ENCODE measurements around the gene RELB.

RELB gene

DNA sequence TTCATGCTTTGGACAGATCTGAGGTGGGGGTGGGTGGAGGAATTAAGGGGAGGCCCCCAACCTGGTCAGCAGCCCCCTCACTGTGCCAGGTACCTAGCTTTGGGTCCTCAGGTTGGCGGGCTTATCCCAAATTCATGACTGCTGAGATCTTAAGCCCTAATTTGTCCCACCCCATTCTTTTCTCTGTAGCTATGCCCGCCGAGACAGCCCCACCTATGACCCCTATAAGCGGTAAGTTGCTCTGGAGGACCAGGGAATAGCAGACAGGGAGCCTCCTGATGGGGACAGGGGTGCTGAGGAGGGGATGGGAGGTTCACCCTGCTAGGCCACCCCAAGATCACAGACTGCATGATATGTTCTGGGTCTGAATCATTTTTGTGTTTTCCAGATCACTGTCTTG lies 60.7 kb downstream of the RELB start:
- Mint-ChIP-seq H3K9me3 (no peaks in the 10 kb centered on the region), H3K27ac (peak overlapping the region in 1 of 2 donors; percentile 57), H3K4me3 (no peak overlapping the region), H3K36me3 (ENCODE audit: insufficient read depth) (peaks cover 88% of the 10 kb centered on the region), H3K4me1 (ENCODE audit: low read depth in 2 of 2) (peaks cover 12 to 18% of the 10 kb centered on the region in 2 donors), H3K27me3 (no peaks in the 10 kb centered on the region)
- ATAC-seq (replicated peaks) (no peak), DNase-seq (no peak)

DNA sequence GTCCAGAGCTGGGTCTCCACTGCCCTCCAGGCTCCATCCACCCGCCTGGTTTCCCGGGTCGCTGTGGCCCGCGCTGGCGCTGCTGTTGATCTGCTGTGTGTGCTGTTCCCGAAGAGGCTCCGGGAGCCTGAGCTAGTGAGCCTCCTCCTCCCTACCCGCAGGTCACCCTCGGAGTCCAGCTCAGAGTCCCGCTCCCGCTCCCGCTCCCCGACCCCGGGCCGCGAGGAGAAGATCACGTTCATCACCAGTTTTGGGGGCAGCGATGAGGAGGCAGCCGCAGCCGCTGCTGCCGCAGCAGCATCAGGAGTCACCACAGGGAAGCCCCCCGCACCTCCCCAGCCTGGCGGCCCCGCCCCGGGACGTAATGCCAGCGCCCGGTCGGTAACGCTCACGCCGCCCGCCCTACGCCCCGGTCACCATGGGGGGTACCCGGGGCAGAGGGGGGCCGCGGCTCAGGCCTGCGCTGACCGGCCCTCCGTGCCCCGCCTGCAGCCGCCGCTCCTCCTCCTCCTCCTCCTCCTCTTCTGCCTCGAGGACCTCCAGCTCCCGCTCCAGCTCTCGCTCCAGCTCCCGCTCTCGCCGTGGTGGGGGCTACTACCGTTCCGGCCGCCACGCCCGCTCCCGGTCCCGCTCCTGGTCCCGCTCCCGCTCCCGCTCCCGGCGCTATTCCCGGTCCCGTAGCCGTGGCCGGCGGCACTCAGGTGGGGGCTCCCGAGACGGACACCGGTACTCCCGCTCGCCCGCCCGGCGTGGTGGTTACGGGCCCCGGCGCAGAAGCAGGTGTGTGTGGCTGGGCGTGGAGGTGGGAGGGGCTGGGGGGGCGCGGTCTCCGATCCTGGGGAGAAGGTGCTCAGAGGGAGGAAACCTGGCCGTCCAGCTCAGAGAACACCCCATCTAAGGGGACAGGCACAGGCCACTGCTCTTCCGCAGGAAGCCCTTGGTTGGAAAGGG lies 62.9 kb downstream of the RELB start:
- Mint-ChIP-seq H3K27ac (peak overlapping the region in 1 of 2 donors; percentile 46), H3K36me3 (ENCODE audit: insufficient read depth) (peaks cover 83% of the 10 kb centered on the region)
- no peak for ATAC-seq (replicated peaks)

DNA sequence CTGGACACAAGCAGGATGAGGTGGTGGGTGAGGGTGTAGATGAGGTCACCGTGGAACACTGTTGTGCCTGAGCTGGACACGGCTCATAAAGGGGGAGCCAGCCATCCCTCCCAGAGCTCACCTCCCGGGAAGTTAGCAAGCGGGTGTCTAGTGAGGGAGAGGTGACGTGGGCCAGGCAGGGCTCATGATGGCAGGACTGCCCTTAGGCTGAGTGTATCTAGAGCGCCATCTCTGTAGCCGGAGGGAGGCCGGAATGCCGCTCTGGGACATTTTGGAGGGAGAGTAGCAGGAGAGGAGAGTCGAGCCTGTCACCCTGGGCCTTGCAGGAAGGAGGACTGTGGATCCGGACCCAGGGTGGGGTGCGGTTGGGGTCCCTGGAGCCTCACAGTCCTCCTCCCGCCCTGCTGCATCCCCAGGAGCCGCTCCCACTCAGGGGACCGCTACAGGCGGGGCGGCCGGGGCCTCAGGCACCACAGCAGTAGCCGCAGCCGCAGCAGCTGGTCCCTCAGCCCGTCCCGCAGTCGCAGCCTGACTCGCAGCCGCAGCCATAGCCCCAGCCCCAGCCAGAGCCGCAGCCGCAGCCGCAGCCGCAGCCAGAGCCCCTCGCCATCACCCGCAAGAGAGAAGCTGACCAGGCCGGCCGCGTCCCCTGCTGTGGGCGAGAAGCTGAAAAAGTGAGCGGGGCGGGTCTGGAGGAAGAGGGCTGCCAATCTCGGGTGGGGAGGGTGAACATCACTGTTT lies 65.8 kb downstream of the RELB start:
- peak overlapping the region in 1 of 2 donors; percentile 27 for H3K4me3 Mint-ChIP-seq
- H3K4me1 Mint-ChIP-seq (ENCODE audit: low read depth in 2 of 2), result peaks cover 0 to 3% of the 10 kb centered on the region in 2 donors
- H3K9me3 Mint-ChIP-seq, result no peaks in the 10 kb centered on the region
- peaks cover 75% of the 10 kb centered on the region for H3K36me3 Mint-ChIP-seq (ENCODE audit: insufficient read depth)
- no peak for ATAC-seq (replicated peaks)
- H3K27ac Mint-ChIP-seq, result peak overlapping the region in 1 of 2 donors; percentile 82
- DNase-seq, result no peak
- H3K27me3 Mint-ChIP-seq, result no peaks in the 10 kb centered on the region

More for the DNA sequence above, 62.9 kb downstream of the RELB start:
- Mint-ChIP-seq H3K4me1 (ENCODE audit: low read depth in 2 of 2) (peaks cover 8 to 11% of the 10 kb centered on the region in 2 donors), H3K9me3 (no peaks in the 10 kb centered on the region), H3K27me3 (no peaks in the 10 kb centered on the region), H3K4me3 (no peak overlapping the region)
- DNase-seq, result no peak

DNA sequence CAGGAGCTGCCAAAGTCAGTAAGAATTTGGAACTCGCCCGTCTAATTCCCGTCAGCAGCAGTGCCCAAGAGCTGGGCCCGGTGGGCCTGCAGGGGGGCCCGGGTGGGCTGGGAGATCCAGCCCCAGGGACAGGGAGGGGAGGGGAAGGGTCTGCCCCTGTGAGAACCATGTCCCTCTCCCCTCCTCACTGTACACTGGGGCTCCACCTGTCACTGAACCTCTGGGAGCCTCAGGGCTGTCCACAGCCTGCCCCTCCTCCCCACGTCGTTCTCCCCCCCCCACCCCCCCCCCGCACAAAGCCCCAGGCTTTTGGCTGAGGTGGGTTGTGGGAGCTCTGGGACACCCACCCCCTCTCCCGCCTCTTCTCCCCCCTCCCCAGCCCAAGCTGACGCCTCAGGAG lies 66.8 kb downstream of the RELB start:
- no peak for DNase-seq
- Mint-ChIP-seq H3K27me3 (no peaks in the 10 kb centered on the region), H3K4me1 (ENCODE audit: low read depth in 2 of 2) (peaks cover 0 to 3% of the 10 kb centered on the region in 2 donors), H3K36me3 (ENCODE audit: insufficient read depth) (peaks cover 74% of the 10 kb centered on the region), H3K4me3 (no peak overlapping the region), H3K27ac (no peak overlapping the region), H3K9me3 (no peaks in the 10 kb centered on the region)
- ATAC-seq (replicated peaks), result no peak

DNA sequence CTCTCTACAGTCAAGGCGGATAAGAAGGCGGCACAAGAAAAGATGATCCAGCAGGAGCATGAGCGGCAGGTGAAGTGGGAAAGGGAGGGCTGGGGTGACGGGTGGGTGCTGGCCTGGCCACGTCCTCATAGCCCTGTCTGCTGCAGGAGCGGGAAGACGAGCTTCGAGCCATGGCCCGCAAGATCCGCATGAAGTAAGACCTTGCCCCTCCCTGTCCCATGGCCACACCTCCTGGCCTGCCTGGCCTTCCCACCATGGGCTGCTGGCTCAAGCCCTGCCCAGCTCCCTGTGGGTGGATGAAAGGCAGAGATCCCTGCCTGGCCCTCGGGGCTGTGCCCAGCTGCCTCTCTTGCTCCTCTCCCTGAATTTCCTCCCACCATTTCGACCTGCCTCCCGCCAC lies 67.8 kb downstream of the RELB start:
- H3K27me3 Mint-ChIP-seq, result no peaks in the 10 kb centered on the region
- no peak for DNase-seq
- peak overlapping the region; percentile 60 to 86 for H3K27ac Mint-ChIP-seq
- peaks cover 66% of the 10 kb centered on the region for H3K36me3 Mint-ChIP-seq (ENCODE audit: insufficient read depth)
- no peak overlapping the region for H3K4me3 Mint-ChIP-seq
- peaks cover 0 to 3% of the 10 kb centered on the region in 2 donors for H3K4me1 Mint-ChIP-seq (ENCODE audit: low read depth in 2 of 2)
- no peak for ATAC-seq (replicated peaks)
- no peaks in the 10 kb centered on the region for H3K9me3 Mint-ChIP-seq

DNA sequence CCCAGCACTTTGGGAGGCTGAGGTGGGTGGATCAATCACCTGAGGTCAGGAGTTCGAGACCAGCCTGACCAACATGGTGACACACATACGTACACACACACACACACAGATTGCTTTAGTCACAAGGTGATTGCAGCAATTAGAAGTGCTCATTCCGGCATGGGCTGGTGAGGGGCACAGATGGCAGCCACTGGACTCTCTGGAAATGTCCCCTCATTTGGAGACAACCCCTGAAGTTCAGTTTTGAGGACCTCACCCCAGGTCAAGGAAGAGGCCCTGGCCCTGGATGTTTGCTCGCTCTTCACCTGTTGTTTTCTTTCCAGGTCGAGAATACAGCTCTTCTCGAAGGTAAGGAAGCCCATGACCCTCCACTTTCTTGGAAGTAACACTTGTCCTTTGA lies 69.0 kb downstream of the RELB start:
- H3K36me3 Mint-ChIP-seq (ENCODE audit: insufficient read depth), result peaks cover 57% of the 10 kb centered on the region
- ATAC-seq (replicated peaks) (no peak), DNase-seq (no peak)
- no peak overlapping the region for H3K4me3 Mint-ChIP-seq
- no peaks in the 10 kb centered on the region for H3K27me3 Mint-ChIP-seq
- peaks cover 0 to 7% of the 10 kb centered on the region in 2 donors for H3K4me1 Mint-ChIP-seq (ENCODE audit: low read depth in 2 of 2)
- no peak overlapping the region for H3K27ac Mint-ChIP-seq
- no peaks in the 10 kb centered on the region for H3K9me3 Mint-ChIP-seq

DNA sequence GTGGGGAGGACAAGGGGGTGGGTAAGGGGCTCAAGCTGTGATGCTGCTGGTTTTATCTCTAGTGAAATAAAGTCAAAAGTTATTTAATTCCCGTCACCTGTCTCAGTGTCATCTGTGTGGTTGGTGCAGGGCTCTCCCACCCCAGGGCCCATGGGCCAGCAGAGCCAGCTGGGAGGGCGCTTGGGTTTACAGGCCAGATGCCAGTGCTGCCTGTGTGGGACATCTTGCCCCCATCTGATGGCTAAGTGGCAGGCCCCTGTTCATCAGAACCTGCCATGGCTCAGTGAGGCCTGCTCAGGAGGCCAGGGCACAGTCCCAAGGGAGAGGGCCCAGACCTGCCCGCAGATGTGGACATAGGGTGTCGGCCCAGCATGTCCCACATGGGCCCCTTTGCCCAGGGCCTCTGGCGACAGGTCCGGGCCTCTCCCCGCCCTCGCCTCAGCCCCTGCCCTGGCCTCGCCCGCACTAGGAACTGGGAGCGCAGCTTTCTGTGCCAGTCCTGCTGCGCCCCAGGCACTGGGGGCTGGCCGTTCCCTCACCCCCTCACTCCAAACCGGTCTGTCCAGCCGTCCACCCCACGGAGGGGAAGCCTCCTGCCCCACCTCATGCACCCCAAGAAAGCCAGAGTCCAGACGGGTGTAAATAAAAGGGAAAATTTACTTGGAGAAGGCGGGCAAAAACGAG lies 69.7 kb downstream of the RELB start:
- no peak overlapping the region for H3K4me3 Mint-ChIP-seq
- H3K4me1 Mint-ChIP-seq (ENCODE audit: low read depth in 2 of 2), result peaks cover 0 to 7% of the 10 kb centered on the region in 2 donors
- H3K9me3 Mint-ChIP-seq, result no peaks in the 10 kb centered on the region
- ATAC-seq (replicated peaks), result no peak
- DNase-seq, result no peak
- peaks cover 49% of the 10 kb centered on the region for H3K36me3 Mint-ChIP-seq (ENCODE audit: insufficient read depth)
- H3K27ac Mint-ChIP-seq, result no peak overlapping the region
- H3K27me3 Mint-ChIP-seq, result no peaks in the 10 kb centered on the region

DNA sequence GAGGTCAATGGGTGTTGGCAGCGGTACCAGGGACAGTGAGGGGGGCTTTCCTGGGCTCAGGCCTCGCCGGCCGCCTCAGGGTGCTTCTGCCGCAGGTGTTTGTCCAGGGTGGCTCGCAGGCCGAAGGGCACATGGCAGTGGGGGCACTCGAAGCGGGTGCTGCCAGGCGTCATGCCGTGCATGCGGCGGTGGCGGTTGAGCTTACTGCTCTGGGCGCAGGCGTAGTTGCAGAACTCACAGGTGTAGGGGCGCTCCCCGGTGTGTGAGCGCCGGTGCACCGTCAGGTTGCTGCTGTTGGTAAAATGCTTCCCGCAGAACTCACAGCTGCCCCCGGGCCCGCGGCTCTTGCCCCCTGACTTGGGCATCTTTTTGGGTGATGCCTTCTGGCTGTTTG lies 70.3 kb downstream of the RELB start:
- peaks cover 44% of the 10 kb centered on the region for H3K36me3 Mint-ChIP-seq (ENCODE audit: insufficient read depth)
- H3K27me3 Mint-ChIP-seq, result no peaks in the 10 kb centered on the region
- no peak overlapping the region for H3K4me3 Mint-ChIP-seq
- no peak for ATAC-seq (replicated peaks)
- no peak overlapping the region for H3K27ac Mint-ChIP-seq
- no peak for DNase-seq
- H3K4me1 Mint-ChIP-seq (ENCODE audit: low read depth in 2 of 2), result peaks cover under 1 to 8% of the 10 kb centered on the region in 2 donors
- H3K9me3 Mint-ChIP-seq, result no peaks in the 10 kb centered on the region

DNA sequence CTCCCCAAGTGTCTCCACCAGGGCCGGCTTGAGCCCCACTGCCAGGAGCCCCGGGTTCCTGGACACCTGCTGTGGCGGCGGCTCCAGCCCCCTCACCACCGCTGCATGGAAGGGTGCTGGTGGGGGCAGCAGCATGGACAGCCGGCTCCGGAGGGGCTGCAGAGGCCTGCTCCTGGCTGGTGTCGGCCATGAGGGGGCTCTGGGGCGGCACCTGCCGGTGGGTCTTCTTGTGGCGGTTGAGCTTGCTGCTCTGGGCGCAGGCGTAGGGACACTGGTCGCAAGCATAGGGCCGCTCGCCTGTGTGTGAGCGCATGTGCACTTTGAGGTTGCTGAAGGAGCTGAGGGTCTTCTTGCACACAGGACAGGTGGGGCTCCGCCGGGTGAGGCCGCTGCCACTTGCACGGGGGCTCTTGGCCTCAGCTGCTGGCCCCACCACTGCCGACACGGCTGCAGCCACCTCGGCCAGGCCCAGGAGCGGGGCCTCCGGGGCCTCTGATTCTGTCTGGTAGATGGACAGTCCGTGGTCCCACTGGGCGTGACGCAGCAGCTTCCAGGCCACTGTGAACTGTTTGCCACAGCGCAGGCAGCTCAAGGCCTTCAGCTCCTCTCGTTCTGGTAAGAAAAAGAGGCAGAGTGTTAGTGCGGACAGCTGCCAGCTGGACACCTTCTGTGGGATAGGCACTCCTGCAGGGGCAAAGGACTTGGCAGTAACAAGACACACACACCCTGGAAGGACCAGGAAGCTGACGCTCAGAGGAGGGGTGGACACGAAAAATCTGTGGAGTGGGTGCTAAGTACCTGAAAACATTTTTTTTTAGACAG lies 70.9 kb downstream of the RELB start:
- DNase-seq (no peak), ATAC-seq (replicated peaks) (no peak)
- Mint-ChIP-seq H3K36me3 (ENCODE audit: insufficient read depth) (peaks cover 38% of the 10 kb centered on the region), H3K27me3 (no peaks in the 10 kb centered on the region), H3K27ac (no peak overlapping the region), H3K4me3 (no peak overlapping the region), H3K9me3 (no peaks in the 10 kb centered on the region), H3K4me1 (ENCODE audit: low read depth in 2 of 2) (peaks cover 7 to 14% of the 10 kb centered on the region in 2 donors)

DNA sequence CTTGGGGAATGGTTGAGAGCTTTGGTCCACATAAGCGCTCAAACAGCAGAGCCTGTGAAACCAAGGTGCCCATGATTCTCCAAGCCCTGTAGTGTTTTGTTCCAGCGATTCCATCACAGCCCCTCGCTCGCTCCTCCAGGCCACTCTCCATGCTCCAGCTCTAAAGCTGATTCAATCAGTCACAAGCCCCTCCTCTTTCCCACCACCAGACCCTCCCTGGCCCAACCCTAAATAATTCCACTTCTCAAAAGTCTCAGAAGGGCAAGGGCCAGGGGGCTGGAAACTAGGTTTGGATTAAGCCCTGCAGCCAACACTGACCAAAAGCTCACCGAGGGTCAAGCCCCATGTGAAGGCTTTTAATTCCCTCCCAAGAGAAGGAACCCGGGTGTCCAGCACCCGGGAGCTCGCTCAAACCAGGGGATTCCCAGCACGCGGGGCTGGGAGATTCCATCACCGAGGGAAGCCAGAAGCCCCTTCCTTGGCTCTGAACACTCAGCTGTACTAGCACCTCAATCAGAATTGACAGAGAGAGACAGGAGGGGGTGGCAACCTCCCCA lies 73.6 kb downstream of the RELB start:
- no peaks in the 10 kb centered on the region for H3K27me3 Mint-ChIP-seq
- H3K4me3 Mint-ChIP-seq, result peak overlapping the region; percentile 86 to 89
- H3K4me1 Mint-ChIP-seq (ENCODE audit: low read depth in 2 of 2), result peaks cover 21 to 22% of the 10 kb centered on the region in 2 donors
- H3K27ac Mint-ChIP-seq, result peak overlapping the region; percentile 78 to 79
- no peaks in the 10 kb centered on the region for H3K9me3 Mint-ChIP-seq
- ATAC-seq (replicated peaks) (no peak), DNase-seq (no peak)
- peaks cover 34% of the 10 kb centered on the region for H3K36me3 Mint-ChIP-seq (ENCODE audit: insufficient read depth)

DNA sequence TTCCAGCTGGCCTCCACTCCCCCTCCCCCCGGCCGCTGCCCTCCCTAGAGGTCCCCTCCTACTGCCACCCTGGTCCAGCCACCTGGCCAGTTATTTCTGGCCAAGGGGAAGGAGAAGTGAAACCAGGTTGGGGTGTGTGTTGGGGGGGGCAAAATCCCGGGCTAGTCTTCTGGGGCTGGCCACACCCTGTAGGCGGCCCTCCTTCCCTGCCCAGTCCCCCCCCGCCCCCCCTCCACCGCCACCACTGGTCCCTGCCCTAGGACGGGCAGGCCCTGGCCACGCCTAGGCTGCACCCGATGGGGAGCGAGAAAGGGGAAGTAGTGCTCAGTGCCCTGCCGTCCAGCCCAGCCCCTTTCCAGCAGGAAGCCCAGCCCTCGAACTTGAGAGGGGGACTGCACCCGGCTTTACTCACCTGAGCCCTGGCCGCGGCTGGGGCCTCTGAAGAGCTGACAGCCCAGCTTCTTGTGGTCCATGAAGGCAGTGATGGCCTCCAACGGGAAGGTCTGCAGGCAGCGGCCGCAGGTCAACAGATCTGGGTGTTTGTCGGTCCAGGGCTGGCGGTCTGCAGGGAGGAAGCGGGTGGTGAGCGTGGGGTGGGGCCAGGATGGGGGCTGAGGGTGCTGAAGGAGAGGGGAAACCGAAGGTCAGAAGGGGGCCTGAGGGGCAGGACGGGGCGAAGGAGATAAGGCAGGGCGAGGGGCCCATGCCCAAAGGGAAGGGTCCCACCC lies 74.2 kb downstream of the RELB start:
- peak; percentile 26 for ATAC-seq (replicated peaks)
- H3K4me3 Mint-ChIP-seq, result peak overlapping the region; percentile 86 to 89
- H3K36me3 Mint-ChIP-seq (ENCODE audit: insufficient read depth), result peaks cover 29% of the 10 kb centered on the region
- H3K9me3 Mint-ChIP-seq, result no peaks in the 10 kb centered on the region
- peak overlapping the region; percentile 78 to 79 for H3K27ac Mint-ChIP-seq
- peaks cover 27 to 28% of the 10 kb centered on the region in 2 donors for H3K4me1 Mint-ChIP-seq (ENCODE audit: low read depth in 2 of 2)
- peak; percentile 29 to 32 (median 29) for DNase-seq
- no peaks in the 10 kb centered on the region for H3K27me3 Mint-ChIP-seq

All from effector memory CD8-positive, alpha-beta T cell (primary cell).